Ascending aorta (tissue), 2 donors: ENCODE data around the gene MYL11. TPM values are rescaled to one million over a fixed set of nuclear protein-coding genes. Genes with fewer than 3 reads are reported as not detected.

Experiments
- DNase-seq, 2 donors: peaks; one replicate each; pipeline ENCODE4 v3.0.0-alpha.2; 2019; ENCODE audit warnings: low spot score in 2 of 2
- H3K27ac ChIP-seq, 2 donors: fragments of 200-600 bp; sonication (generic); one replicate each; pipeline ENCODE4 v1.5.1; 2016 to 2017; ENCODE audit warnings: mild to moderate bottlenecking in 1 of 2
- H3K27me3 ChIP-seq: fragments of 200-600 bp; sonication (generic); one replicate; pipeline ENCODE4 v1.5.1; 2017
- H3K36me3 ChIP-seq, 2 donors: fragments of 200-600 bp; sonication (generic); one replicate each; pipeline ENCODE4 v1.5.1; 2016
- H3K4me1 ChIP-seq, 2 donors: fragments of 200-600 bp; sonication (generic); one replicate each; pipeline ENCODE4 v1.5.1; 2016 to 2017; ENCODE audit warnings: mild to moderate bottlenecking in 1 of 2
- H3K4me3 ChIP-seq, 2 donors: fragments of 200-600 bp; sonication (generic); one replicate each; pipeline ENCODE4 v1.5.1; 2016 to 2017; ENCODE audit warnings: mild to moderate bottlenecking in 1 of 2
- H3K9me3 ChIP-seq, 2 donors: fragments of 200-600 bp; sonication (generic); one replicate each; pipeline ENCODE4 v1.5.1; 2016
- intact Hi-C: fragments of 100-400 bp; cut with DNase I; formaldehyde crosslinking; loops from one replicate; pipeline ENCODE4 v1.15.1; 2023
- total RNA-seq: library from RNA; depleted of rRNA; stranded (reverse); fragments of >200 nt; gene quantifications from one replicate; pipeline ENCODE4 v1.1.0, GENCODE V29; 2016
- TF ChIP-seq, protein P1 (sequence below), 3 experiments: fragments of 200-600 bp in 2 of 3; fragments of 450-650 bp in 1 of 3; sonication (generic) in 2 of 3; IDR thresholded peaks; one replicate each; pipeline ENCODE4 v1.5.1; 2016 to 2019; ENCODE audit warnings: antibody characterized with exemption in 3 of 3, mild to moderate bottlenecking in 1 of 3, moderate library complexity in 1 of 3

Gene MYL11
- total RNA-seq, 1 donor from 2014 or later, result not detected

DNA sequence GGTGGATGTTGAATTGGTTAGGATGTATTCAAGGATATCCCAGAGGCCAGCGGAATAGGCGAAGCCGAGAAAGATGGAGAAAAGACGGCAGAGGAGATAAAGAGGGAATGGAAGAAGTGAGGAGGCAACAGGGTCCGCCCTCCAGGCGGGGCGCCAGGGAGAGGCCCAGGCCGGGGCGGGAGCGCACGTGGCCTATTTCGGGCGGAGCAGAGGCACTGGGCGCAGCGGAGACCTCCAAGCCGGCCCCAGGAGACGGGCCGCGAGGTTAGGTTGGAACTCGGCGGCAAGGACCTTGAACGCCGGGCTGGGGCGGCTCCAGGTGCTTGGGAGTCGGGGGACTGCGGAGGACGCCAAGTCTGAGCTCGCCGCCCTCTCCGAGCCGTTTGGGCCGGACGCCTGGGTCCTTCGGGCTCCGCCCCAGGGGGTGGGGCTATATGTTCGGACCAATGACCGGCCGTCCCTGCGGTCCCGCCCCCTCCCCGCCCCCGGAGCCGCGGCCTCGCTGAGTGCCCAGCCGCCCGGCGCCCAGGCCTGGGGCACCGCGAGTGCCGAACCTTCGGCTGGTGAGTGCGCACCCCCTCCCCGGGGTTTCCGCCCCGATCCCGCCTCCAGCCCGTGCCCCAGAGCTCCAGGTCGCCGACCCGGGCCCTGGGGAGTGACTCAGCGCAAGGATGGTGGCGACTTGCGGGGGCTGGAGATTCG, 32.7 kb downstream of the MYL11 start, which contains the start of gene ZNF771:
ZNF771 (plus strand) TSS at position 505 of the 702 bp plus-strand sequence. CDS start 448 bp downstream, outside the sequence.
- Histone ChIP-seq H3K27ac (peak within 1 kb of the TSS; percentile 79 to 94), H3K27me3 (no peaks in the 10 kb centered on the region), H3K4me1 (peaks cover 8 to 16% of the 10 kb centered on the region in 2 donors), H3K36me3 (peaks cover under 1 to 9% of the 10 kb centered on the region in 2 donors), H3K4me3 (peak within 1 kb of the TSS; percentile 67 to 82), H3K9me3 (no peaks in the 10 kb centered on the region)
- DNase-seq, result peak; percentile 70 to 95
- TF ChIP-seq, protein P1, sequence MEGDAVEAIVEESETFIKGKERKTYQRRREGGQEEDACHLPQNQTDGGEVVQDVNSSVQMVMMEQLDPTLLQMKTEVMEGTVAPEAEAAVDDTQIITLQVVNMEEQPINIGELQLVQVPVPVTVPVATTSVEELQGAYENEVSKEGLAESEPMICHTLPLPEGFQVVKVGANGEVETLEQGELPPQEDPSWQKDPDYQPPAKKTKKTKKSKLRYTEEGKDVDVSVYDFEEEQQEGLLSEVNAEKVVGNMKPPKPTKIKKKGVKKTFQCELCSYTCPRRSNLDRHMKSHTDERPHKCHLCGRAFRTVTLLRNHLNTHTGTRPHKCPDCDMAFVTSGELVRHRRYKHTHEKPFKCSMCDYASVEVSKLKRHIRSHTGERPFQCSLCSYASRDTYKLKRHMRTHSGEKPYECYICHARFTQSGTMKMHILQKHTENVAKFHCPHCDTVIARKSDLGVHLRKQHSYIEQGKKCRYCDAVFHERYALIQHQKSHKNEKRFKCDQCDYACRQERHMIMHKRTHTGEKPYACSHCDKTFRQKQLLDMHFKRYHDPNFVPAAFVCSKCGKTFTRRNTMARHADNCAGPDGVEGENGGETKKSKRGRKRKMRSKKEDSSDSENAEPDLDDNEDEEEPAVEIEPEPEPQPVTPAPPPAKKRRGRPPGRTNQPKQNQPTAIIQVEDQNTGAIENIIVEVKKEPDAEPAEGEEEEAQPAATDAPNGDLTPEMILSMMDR (IDR thresholded peaks at IDR 0.05), result peak in 1 of 3 experiments; percentile 4
- intact Hi-C loops, result loop anchor here (1.0 to 2.0 kb wide), 3 partner anchors 12 to 36 kb away; partner anchors contain the start of genes TBC1D10B and ZNF48

DNA sequence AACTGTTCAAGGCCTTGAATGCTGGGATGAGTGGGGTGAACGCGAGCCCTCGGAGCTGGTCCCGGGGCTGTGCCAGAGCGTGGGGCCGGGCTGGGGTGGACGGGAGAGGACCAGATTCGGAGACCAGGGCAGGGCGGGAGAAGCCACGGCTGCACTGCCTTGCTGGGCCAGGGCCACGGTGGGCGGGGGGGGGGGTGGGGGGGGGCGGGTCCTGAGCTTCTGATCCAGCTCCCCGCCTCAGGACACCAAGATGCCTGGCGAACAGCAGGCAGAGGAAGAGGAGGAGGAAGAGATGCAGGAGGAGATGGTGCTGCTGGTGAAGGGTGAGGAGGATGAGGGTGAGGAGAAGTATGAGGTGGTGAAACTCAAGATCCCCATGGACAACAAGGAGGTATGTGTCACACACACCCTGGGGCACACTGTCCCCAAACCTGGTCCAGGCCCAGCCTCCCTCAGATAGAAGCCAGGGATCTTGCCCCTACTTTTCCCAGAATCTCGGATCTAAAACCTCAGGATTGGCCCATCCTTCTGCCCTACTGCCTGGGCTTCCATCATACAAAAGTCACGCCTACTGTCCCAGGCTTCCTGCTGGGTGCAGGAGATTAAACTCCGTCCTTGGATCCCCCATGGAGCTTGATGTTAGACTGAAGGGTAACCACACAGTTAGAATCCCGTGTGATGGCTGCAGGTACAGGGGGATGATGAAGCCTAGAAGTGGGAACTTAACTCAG, 33.4 kb downstream of the MYL11 start:
- peak overlapping the region; percentile 79 to 94 for H3K27ac ChIP-seq
- no peak for DNase-seq
- peaks cover 5 to 11% of the 10 kb centered on the region in 2 donors for H3K36me3 ChIP-seq
- H3K9me3 ChIP-seq, result no peaks in the 10 kb centered on the region
- H3K27me3 ChIP-seq, result no peaks in the 10 kb centered on the region
- H3K4me3 ChIP-seq, result peak overlapping the region; percentile 67 to 82
- TF ChIP-seq, protein P1 (IDR thresholded peaks at IDR 0.05), result no peak
- H3K4me1 ChIP-seq, result peaks cover 8 to 16% of the 10 kb centered on the region in 2 donors
- intact Hi-C loops, result loop anchor here (1.0 to 2.0 kb wide), 3 partner anchors 13 to 37 kb away; partner anchors contain the start of genes TBC1D10B and ZNF48

DNA sequence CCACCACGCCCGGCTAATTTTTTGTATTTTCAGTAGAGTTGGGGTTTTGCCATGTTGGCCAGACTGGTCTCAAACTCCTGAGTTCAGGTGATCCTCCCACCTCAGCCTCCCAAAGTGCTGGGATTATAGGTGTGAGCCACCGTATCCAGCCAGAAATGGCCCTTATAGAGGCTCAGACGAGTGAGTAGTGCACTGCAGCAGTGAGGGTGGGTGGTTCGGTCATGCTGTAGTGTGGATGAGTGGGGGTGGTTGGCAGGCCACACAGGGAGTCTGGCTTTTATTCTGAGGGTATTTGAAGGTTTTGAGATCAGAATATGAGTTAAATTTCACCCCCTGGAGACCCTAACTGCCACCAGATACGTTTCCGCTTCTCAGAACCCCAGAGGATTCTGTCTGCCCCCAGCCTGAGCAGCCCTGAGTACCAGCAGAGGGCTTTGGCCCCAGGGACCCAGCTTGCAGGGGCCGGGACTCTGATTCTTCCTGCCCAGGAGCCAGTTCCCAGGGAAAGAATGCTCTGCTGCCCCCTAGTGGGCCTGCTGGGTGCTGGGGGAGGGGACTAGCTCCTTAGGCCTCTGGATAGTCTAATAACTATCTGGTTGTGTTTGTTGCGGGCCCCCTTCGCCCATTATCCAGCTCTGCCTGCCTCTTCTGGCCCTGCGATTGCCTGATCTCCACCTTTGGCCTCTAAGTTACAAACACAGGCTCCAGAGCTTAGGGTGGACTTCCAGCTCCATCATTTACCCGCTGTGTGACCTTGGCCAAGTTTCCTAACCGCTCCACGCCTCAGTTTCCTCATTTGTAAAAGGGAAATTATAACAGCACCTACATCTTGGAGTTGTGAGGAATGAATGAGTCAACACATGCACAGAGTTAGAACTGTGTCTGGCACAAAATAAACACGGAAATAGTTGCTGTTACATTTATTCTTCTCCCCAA, 34.8 kb downstream of the MYL11 start:
- intact Hi-C loops, result no loop called here
- Histone ChIP-seq H3K36me3 (peaks cover 7 to 18% of the 10 kb centered on the region in 2 donors), H3K9me3 (no peaks in the 10 kb centered on the region), H3K4me1 (peaks cover 8 to 16% of the 10 kb centered on the region in 2 donors), H3K27ac (peak overlapping the region; percentile 36 to 79), H3K4me3 (no peak overlapping the region), H3K27me3 (no peaks in the 10 kb centered on the region)
- TF ChIP-seq, protein P1 (IDR thresholded peaks at IDR 0.05), result peak; percentile 92
- peak; percentile 48 to 96 for DNase-seq

DNA sequence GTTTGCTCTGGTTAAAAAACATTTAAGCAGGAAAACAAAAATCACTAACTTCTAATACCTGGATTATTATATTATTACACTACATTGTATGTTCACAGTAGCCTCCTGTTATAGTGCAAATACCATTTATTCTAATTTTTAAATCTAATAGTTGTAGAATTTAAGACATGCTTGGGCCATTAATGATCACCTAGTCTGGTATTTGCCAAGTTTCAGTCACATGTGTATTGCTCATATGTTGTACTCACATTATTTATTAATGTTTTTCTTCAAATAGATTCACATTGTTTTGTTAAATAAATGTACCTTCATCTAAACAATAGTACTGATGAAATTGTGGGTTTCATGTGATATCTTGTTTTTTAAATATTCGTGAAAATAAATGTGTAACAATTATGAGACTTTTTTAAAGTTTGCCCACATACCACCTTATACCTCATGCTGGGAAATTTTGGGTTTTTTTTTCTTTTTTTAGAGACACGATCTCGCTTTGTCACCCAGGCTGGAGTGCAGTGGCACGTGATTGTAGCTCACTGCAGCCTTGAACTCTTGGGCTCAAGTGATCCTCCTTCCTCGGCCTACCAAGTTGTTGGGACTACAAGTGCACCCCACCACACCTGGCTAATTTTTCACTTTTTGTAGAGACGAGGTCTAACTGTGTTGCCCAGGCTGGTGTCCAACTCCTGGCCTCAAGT, 38.7 kb downstream of the MYL11 start:
- intact Hi-C loops, result no loop called here
- H3K4me3 ChIP-seq, result no peak overlapping the region
- H3K27ac ChIP-seq, result no peak overlapping the region
- H3K9me3 ChIP-seq, result no peaks in the 10 kb centered on the region
- H3K4me1 ChIP-seq, result peaks cover 15 to 18% of the 10 kb centered on the region in 2 donors
- DNase-seq, result no peak
- H3K36me3 ChIP-seq, result peaks cover 7 to 18% of the 10 kb centered on the region in 2 donors
- no peaks in the 10 kb centered on the region for H3K27me3 ChIP-seq
- TF ChIP-seq, protein P1 (IDR thresholded peaks at IDR 0.05), result no peak
